HG02610 (cell line): ENCODE measurements around the gene EPB41L5.
A peak's percentile ranks its signal among the peaks of the same experiment; 100 is the strongest.
"Not testable (repeated sequence)": the region's sequence is repeated elsewhere in the genome, so short reads cannot be mapped to it uniquely, and the experiment has no call there.

Source experiments
- ATAC-seq: cut with Tn5 transposase; IDR thresholded peaks from one replicate; pipeline ENCODE4 v1.9.1; 2021; ENCODE audit warnings: mild to moderate bottlenecking, moderate library complexity; ENCODE audit not compliant: unreplicated experiment

The EPB41L5 gene

GRCh38 chr2:120094795-120095194, 81.9 kb downstream of the EPB41L5 start:
- ATAC-seq = no peak

GRCh38 chr2:120100627-120101026, 87.8 kb downstream of the EPB41L5 start:
- ATAC-seq = no peak

DNA sequence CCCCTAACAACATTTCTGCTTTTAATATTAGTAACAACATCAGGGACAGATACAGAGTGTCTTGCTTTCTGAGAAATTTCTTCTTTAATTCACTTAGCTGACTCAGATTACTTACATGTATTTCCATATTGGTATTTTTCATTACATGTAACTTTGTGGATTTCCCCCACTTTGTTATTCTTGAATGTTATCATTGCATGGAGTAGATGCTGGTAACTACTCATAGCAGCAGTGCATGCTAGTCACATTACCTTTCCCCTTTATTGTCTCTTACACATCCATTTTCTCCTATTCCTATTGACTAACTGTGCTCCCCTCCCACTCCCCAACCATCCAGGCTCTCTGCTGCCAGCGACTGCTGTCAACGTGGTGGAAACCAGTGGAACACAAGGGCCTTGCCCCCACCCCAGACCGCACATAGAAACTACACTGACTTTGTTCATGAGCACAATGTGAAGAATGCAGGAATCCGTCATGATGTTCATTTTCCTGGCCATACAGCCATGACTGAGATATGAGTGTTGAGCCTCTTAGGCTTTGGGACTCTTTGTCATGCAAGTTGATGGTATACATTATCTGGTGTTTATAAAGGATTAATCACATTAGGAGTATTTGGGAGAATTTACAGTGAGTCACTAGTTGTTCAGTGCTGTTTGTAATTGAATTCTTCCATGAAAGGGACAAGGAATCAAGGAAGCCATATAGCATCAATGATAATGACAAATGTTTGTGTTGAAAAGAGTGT, 91.0 kb downstream of the EPB41L5 start:
- no peak for ATAC-seq

GRCh38 chr2:120104772-120105171, 91.9 kb downstream of the EPB41L5 start:
- ATAC-seq = no peak

GRCh38 chr2:120105360-120105759, 92.5 kb downstream of the EPB41L5 start:
- peak; percentile 84 for ATAC-seq

DNA sequence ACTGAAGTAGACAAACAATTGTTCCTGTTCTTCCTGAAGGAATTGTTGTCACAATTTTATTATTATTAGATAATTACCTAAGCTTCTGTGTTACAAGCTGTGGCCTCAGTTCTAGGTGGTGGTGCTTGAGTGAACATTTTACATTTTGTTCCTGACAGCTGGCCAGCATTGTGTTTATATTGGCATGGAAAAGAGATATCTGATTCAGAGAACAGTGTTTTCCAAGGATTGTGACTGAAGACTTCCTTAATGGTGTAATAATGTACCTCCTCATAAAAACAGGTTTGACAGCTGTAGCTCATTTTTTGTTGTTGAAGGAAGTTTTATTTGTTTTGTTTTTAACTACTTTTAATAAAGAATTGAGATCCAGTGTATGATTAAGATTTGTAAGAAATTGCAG, 95.2 kb downstream of the EPB41L5 start:
- no peak for ATAC-seq

GRCh38 chr2:120108749-120109148, 95.9 kb downstream of the EPB41L5 start:
- ATAC-seq = no peak

DNA sequence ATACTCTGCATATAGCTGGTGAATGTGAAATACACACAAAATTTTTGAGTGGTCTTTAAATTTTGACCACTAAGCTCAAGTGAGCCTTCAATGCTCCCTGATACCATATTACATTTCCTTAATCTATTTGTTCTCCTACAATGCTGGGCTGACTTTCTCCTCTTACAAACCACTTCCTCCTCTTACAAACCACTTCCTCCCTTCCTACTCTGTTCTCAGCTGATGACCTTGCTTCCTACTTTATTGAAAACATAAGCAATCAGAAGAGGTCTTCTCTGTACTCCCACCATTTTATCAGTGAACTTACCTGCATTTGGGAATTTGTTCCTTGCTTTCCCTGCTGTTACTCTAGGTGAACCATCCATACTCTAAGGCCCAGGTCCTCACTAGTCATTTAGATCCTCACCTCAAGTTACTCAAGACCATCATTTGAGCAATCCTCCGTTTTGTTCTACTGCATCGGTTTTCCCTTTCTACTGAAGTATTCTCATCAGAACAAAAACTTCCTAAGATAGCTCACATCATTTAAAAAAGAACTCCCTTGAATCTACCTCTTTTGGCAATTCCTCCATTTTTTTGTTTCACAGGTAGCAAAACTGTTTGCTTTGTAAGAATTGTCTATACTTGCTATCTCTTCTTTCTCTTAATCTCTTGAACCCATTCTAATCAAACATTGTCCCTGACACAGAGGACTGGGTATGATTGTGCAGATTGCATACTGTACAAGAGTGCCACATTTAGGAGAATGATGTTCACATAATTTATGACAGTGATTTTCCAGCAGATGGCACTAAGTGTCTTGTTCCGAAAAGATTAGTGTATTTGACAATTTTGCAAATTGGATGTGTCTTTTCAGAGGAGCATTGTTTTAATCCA, 96.5 kb downstream of the EPB41L5 start:
- ATAC-seq = no peak

DNA sequence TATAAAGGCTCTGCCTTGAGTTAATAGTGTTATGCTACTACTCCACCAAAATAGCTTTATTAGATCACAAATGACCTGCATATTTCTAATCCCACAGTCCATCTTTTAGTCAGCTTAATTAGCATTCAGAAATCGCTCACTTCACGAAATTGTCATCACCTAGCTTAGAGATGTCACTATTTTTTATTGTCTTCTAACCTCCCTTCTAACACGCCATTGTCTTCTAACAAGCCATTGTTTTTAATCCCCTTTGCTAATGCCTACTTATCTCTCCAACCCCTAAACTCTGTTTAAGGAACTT, 97.1 kb downstream of the EPB41L5 start:
- ATAC-seq = no peak

DNA sequence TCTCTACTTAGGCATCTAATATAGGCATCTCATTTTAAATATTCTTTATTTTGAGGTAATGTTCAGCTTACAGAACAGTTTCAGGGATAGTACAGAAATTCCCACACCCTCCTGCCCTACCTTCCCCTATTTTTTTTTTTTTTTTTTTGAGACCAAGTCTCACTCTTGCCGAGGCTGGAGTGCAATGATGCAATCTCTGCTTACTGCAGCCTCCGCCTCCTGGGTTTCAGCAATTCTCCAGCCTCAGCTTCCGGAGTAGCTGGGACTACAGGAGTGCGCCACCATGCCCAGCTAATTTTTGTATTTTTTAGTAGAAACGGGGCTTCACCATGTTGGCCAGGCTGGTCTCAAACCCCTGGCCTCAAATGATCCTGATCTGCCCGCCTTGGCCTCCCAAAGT, 97.6 kb downstream of the EPB41L5 start:
- no peak for ATAC-seq

DNA sequence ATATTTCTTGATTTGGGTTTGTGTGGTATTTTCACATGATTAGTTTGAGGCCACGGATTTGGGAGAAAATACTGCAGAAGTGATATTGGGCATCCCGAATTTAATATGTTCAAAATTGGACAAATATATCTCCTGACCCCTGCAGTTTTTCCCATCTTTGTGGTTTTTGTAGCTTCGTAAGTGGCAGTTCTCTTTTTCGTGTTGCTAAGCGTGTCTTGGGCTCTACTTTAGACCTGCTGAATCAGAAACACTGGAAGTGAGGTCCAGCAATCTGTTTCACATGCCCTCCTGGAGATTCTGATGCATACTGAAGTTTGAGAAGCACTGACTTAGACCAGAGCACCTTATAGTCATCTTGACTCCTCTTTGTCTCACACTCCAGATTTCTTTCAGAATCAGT, 98.3 kb downstream of the EPB41L5 start:
- ATAC-seq = no peak

DNA sequence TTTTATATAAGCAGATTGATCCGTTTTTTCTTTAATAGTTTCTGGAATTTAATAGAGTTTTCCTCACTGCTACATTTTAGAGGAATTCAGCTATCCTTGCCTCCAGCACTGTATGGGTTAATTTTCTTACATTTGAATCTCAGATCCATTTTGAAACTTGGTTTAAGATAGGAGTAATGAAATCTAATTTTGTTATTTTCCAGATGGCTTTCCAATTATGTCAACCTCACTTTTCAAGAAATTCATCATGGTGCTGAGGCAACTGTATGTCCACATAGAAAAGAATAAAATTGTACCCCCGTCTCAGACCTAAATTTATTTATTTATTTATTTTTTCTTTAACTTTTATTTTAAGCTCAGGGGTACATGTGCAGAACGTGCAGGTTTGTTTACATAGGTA, 105.1 kb downstream of the EPB41L5 start:
- ATAC-seq = no peak

- no peak for ATAC-seq
Measured at GRCh38 chr2:120118471-120118870, 105.6 kb downstream of the EPB41L5 start.

DNA sequence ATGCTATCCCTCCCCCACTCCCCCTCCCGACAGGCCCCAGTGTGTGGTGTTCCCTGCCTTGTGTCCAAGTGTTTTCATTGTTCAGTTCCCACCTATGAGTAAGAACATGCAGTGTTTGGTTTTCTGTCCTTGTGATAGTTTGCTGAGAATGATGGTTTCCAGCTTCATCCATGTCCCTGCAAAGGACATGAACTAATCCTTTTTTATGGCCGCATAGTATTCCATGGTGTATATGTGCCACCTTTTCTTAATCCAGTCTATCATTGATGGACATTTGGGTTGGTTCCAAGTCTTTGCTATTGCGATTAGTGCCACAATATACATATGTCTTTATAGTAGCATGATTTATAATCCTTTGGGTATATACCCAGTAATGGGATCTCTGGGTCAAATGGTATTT, 108.5 kb downstream of the EPB41L5 start:
- not testable (repeated sequence) for ATAC-seq

GRCh38 chr2:120123090-120123489, 110.2 kb downstream of the EPB41L5 start:
- no peak for ATAC-seq

- ATAC-seq = no peak
Measured at GRCh38 chr2:120125195-120125594, 112.3 kb downstream of the EPB41L5 start.

- ATAC-seq = no peak
Measured at GRCh38 chr2:120128216-120128615, 115.3 kb downstream of the EPB41L5 start.

DNA sequence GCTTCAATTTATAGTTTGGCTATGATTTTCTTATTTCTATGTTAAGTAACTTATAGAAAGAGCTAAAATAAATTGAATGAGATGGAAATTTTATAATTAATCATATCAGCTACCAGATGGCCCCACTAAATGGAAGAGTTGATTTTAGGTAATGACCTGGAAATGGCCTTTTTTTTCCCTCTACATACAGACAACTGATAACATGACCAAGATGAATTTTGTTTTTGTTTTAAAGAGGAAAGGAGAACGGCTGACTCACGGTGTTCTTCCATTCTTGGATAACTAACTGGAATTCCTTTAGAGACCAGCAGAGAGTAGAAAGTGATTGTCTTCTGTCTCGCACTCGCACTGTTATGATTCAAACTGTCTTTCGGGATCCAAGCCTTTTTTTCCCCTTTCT, 119.3 kb downstream of the EPB41L5 start:
- no peak for ATAC-seq

- ATAC-seq = no peak
Measured at GRCh38 chr2:120132691-120133090, 119.8 kb downstream of the EPB41L5 start.

DNA sequence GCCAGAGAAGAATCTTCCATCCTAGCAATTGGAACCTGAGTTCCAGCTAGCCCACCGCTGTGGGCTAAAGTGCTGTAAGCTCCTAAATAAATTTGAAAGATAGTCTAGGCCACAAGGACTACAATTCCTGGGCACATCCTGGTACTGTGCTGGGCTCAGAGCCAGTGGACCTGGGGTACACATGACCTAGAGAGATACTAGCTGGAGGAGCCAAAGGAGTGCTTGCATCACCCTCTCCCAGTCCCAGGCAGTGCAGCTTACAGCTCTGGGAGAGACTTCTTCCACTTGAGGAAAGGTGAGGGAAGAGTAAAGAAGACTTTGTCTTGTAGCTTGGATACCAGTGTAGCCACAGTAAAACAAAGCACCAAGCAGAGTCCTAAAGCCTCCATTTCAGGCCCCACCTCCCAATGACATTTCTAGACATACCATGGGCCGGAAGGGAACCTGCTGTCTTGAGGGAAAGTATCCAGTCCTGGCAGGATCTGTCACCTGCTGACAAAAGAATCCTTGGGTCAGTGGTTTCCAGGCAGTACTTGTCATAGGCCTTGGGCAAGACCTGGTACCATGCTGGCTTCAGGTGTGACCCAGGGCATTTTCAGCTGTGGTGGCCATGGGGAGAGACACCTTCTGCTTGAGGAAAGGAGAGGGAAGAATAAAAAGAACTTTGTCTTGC, 120.8 kb downstream of the EPB41L5 start:
- ATAC-seq = no peak

GRCh38 chr2:120134263-120134662, 121.4 kb downstream of the EPB41L5 start:
- ATAC-seq = no peak

DNA sequence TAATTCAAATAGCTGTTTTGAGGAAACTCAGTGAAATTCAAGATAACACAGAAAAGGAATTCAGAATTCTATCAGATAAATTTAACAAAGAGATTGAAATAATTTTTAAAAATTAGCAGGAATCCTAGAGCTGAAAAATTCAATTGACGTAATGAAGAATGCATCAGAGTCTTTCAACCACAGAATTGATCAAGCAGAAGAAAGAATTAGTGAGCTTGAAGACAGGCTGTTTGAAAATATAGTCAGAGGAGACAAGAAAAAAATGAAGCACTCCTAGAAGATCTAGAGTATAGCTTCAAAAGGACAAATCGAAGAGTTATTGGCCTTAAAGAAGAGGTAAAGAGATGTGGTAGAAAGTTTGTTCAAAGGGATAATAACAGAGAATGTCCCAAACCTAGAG, 122.1 kb downstream of the EPB41L5 start:
- ATAC-seq = not testable (repeated sequence)
